K562 (cell line): ENCODE results near the gene CABS1. TPM values are rescaled to one million over a fixed set of nuclear protein-coding genes. Genes with fewer than 3 reads are reported as not detected.

Experiments used
- ATAC-seq: fragments of 200-7000 bp; cut with Tn5 transposase; 3 replicates; pipeline ENCODE4 v1.9.1; 2020; ENCODE audit warnings: moderate library complexity
- Bru-seq: library from RNA; stranded (reverse); fragments of 400-500 nt; gene quantifications from one replicate; lab custom pipeline; 2021; lab: Mats Ljungman, UMichigan
- BruChase-seq, 2 experiments: library from RNA; stranded (reverse); fragments of 400-500 nt; gene quantifications; one replicate each; lab custom pipeline; 2021; lab: Mats Ljungman, UMichigan
- BruUV-seq: library from RNA; stranded (reverse); fragments of 400-500 nt; replicated peaks from 2 replicates; lab custom pipeline; 2021; lab: Mats Ljungman, UMichigan
- CTCF ChIA-PET: fragments of 300-600 bp; formaldehyde crosslinking; extraction: SDS; loops from one replicate; lab custom pipeline; 2021; ENCODE audit warnings: low intra/inter-chr PET ratio; lab: Yijun Ruan, JAX
- POLR2A ChIA-PET: fragments of 300-600, 350-650 bp; sonication (Branson Sonifier 250); formaldehyde crosslinking; extraction: SDS; loops from one replicate; lab custom pipeline; 2021; ENCODE audit warnings: antibody characterized with exemption, inconsistent platforms; lab: Yijun Ruan, JAX
- DNase-seq, 4 experiments: peaks; one replicate each; pipeline versions ENCODE4 v3.0.0 to v3.0.0-alpha.2; 2011 to 2018; ENCODE audit warnings: low spot score in 3 of 4, mixed read lengths in 3 of 4; ENCODE audit errors: extremely low read depth in 1 of 4
- FAIRE-seq: peaks from 2 replicates; lab custom pipeline; 2011; peaks lifted over from hg19 to GRCh38; lab: Jason Lieb, UNC
- H2AFZ ChIP-seq: 2 replicates; pipeline ENCODE4 v1.6.0; 2011; ENCODE audit warnings: low read depth, low read length, control low read depth, inconsistent platforms
- H3K27ac ChIP-seq: fragments of 200-600 bp; 3 replicates; pipeline ENCODE4 v1.8.0; 2011; ENCODE audit warnings: low read depth, mild to moderate bottlenecking, control low read depth, inconsistent platforms, low read length, moderate library complexity, mixed read lengths; ENCODE audit errors: extremely low read depth
- H3K27me3 ChIP-seq, 2 experiments: fragments of 300-600 bp in 1 of 2; 2 replicates in 1 of 2; 3 replicates in 1 of 2; pipeline versions ENCODE4 v1.6.0 to v1.8.0; 2011; ENCODE audit warnings: inconsistent platforms in 2 of 2, low read length in 2 of 2, mild to moderate bottlenecking in 1 of 2, mixed read lengths in 1 of 2, moderate library complexity in 1 of 2; ENCODE audit not compliant: control insufficient read depth in 2 of 2, insufficient read depth in 2 of 2
- H3K36me3 ChIP-seq: fragments of 300-600 bp; 3 replicates; pipeline ENCODE4 v1.8.0; 2011; ENCODE audit warnings: mild to moderate bottlenecking, low read length, inconsistent platforms; ENCODE audit not compliant: control insufficient read depth, insufficient read depth
- H3K4me1 ChIP-seq, 2 experiments: fragments of 200-600 bp in 1 of 2; replicated peaks in 1 of 2; 2 replicates in 1 of 2; 3 replicates in 1 of 2; pipeline versions ENCODE4 v1.5.1 to v1.8.0; 2011; ENCODE audit warnings: inconsistent platforms in 2 of 2, low read length in 2 of 2, mild to moderate bottlenecking in 1 of 2, mixed read lengths in 1 of 2, moderate library complexity in 1 of 2; ENCODE audit not compliant: control insufficient read depth in 2 of 2, insufficient read depth in 2 of 2
- H3K4me2 ChIP-seq: 2 replicates; pipeline ENCODE4 v1.6.1; 2011; ENCODE audit warnings: low read length, control low read depth, inconsistent platforms, mixed read lengths; ENCODE audit not compliant: insufficient read depth
- H3K4me3 ChIP-seq: fragments of 200-600 bp; sonication (generic), shearing (Covaris generic); 2 replicates; pipeline ENCODE4 v1.5.1; 2016; ENCODE audit warnings: control low read depth, inconsistent platforms
- H3K79me2 ChIP-seq: fragments of 200-600 bp; 3 replicates; pipeline ENCODE4 v1.8.0; 2011; ENCODE audit warnings: low read length, inconsistent platforms; ENCODE audit not compliant: control insufficient read depth, insufficient read depth
- H3K9ac ChIP-seq, 2 experiments: 2 replicates each; pipeline versions ENCODE4 v1.6.0 to v1.6.1; 2011; ENCODE audit warnings: low read depth in 2 of 2, low read length in 2 of 2, control low read depth in 1 of 2, inconsistent platforms in 1 of 2, mild to moderate bottlenecking in 1 of 2, mixed read lengths in 1 of 2; ENCODE audit not compliant: insufficient read depth in 1 of 2
- H3K9me1 ChIP-seq: one replicate; pipeline ENCODE4 v1.6.0; 2011; ENCODE audit warnings: inconsistent platforms, mild to moderate bottlenecking, low read length, moderate library complexity; ENCODE audit not compliant: control insufficient read depth, insufficient read depth
- H3K9me3 ChIP-seq: replicated peaks from 2 replicates; pipeline ENCODE4 v1.5.1; 2011; ENCODE audit warnings: low read depth, low read length, inconsistent platforms; ENCODE audit not compliant: control insufficient read depth, insufficient read depth
- H4K20me1 ChIP-seq: replicated peaks from 2 replicates; pipeline ENCODE4 v1.6.1; 2011; ENCODE audit warnings: low read length, inconsistent platforms, mixed read lengths; ENCODE audit not compliant: control insufficient read depth, insufficient read depth
- CBX5 ChIP-seq: IDR thresholded peaks from 2 replicates; pipeline ENCODE4 v1.6.1; 2014; ENCODE audit warnings: low read depth, borderline replicate concordance
- JUN ChIP-seq, 2 experiments: sonication (generic) in 1 of 2; formaldehyde crosslinking in 1 of 2; IDR thresholded peaks; 2 replicates each; pipeline versions ENCODE4 v1.6.1 to v1.8.0; 2012 to 2022; ENCODE audit warnings: borderline replicate concordance in 2 of 2, mild to moderate bottlenecking in 2 of 2, improper control_type of control experiment in 1 of 2, low read depth in 1 of 2, low read length in 1 of 2, missing genetic modification reagents in 1 of 2
- MEF2A ChIP-seq: IDR thresholded peaks from 2 replicates; pipeline ENCODE4 v1.6.1; 2011; ENCODE audit warnings: low read depth, mild to moderate bottlenecking, low read length, moderate library complexity; ENCODE audit not compliant: control insufficient read depth
- NFE2L1 ChIP-seq: fragments of 450-650 bp; IDR thresholded peaks from 2 replicates; pipeline ENCODE4 v1.6.1; 2016; ENCODE audit warnings: missing genetic modification characterization, low read depth, mild to moderate bottlenecking, missing compliant biosample characterization, moderate library complexity, borderline replicate concordance
- PRPF4 ChIP-seq: fragments of 200-400 bp; formaldehyde crosslinking; IDR thresholded peaks from one replicate; pipeline ENCODE4 v1.6.1; 2017; ENCODE audit warnings: low read length, low read depth, mild to moderate bottlenecking; ENCODE audit not compliant: insufficient read depth, poor library complexity, severe bottlenecking
- TCF3 ChIP-seq: sonication (generic); formaldehyde crosslinking; IDR thresholded peaks from 2 replicates; pipeline ENCODE4 v1.4.0; 2020; ENCODE audit warnings: mild to moderate bottlenecking, missing genetic modification reagents
- YY1 ChIP-seq, 3 experiments: IDR thresholded peaks; 2 replicates each; pipeline ENCODE4 v1.6.1; 2011; ENCODE audit warnings: low read length in 2 of 3, mild to moderate bottlenecking in 2 of 3, moderate library complexity in 2 of 3, borderline replicate concordance in 1 of 3, control low read depth in 1 of 3, low read depth in 1 of 3; ENCODE audit not compliant: insufficient read depth in 3 of 3, insufficient replicate concordance in 2 of 3, control insufficient read depth in 1 of 3, insufficient read length in 1 of 3; ENCODE audit errors: extremely low read depth in 1 of 3
- ZBTB7A ChIP-seq: IDR thresholded peaks from 2 replicates; pipeline ENCODE4 v1.6.1; 2011; ENCODE audit warnings: low read depth, mild to moderate bottlenecking, low read length, moderate library complexity, borderline replicate concordance; ENCODE audit not compliant: control insufficient read depth
- ZNF780A ChIP-seq: fragments of 250-450 bp; sonication (Bioruptor Pico); IDR thresholded peaks from 2 replicates; pipeline ENCODE4 v1.5.0; 2021; ENCODE audit warnings: mild to moderate bottlenecking
- ZNF785 ChIP-seq: fragments of 250-450 bp; sonication (Bioruptor Pico); IDR thresholded peaks from 2 replicates; pipeline ENCODE4 v1.4.0; 2020; ENCODE audit warnings: mild to moderate bottlenecking
- WGBS: fragments of 100-300 bp; shearing (Covaris generic); methylation state at CpG from one replicate; pipeline ENCODE4 v1.1.6; 2016; ENCODE audit warnings: low coverage, mixed read lengths; ENCODE audit not compliant: insufficient coverage; ENCODE audit errors: missing lambda C conversion rate; 5-methylcytosine and 5-hydroxymethylcytosine counted together
- in situ Hi-C: fragments of 300-500 bp; cut with MboI; formaldehyde crosslinking; loops from 4 replicates; pipeline ENCODE4 v1.15.0; 2018; ENCODE audit warnings: inconsistent platforms, mixed read lengths
- intact Hi-C: fragments of 100-400 bp; cut with micrococcal nuclease; formaldehyde crosslinking; loops from 2 replicates; pipeline ENCODE4 v1.14.2; 2022
- long read RNA-seq, 3 experiments: library from polyadenylated mRNA in 2 of 3; library from RNA in 1 of 3; unstranded in 2 of 3; stranded (forward) in 1 of 3; transcript quantifications; one replicate each; pipeline ENCODE4 v2.0.0, GENCODE V29; 2019 to 2022
- polyA minus RNA-seq, 3 experiments: library from RNA; depleted of rRNA, polyadenylated mRNA; stranded (reverse); fragments of >200 nt; gene quantifications; 2 replicates each; pipeline ENCODE4 v1.2.3, GENCODE V29; 2011
- polyA plus RNA-seq, 8 experiments: library from polyadenylated mRNA; depleted of rRNA in 4 of 8; stranded (reverse) in 5 of 8; unstranded in 3 of 8; fragments of >200 nt; fragmentation: Nextera tagmentation in 2 of 8; fragmentation: Illumina TruSeq in 1 of 8; extraction: Ambion mirVana in 2 of 8; extraction: Trizol in 1 of 8; gene quantifications; 2 replicates each; pipeline versions ENCODE4 v1.2.1 to v1.2.3, GENCODE V29; 2011 to 2014; ENCODE audit warnings: inconsistent platforms in 1 of 8, missing spikeins in 1 of 8
- total RNA-seq, 7 experiments: library from RNA; depleted of rRNA in 6 of 7; stranded (reverse); fragments of >200 nt in 6 of 7; fragmentation: Illumina TruSeq in 2 of 7; extraction: Trizol in 2 of 7; gene quantifications; 2 replicates each; pipeline versions ENCODE4 v1.2.1 to v1.2.3, GENCODE V29; 2011 to 2021; ENCODE audit warnings: low replicate concordance in 1 of 7
- TF ChIP-seq, protein P1 (sequence below): fragments of 450-650 bp; IDR thresholded peaks from 2 replicates; pipeline ENCODE4 v1.7.1; 2018; ENCODE audit warnings: mild to moderate bottlenecking, low read depth; ENCODE audit not compliant: partially characterized antibody
- TF ChIP-seq, protein P2 (sequence below): sonication (generic); formaldehyde crosslinking; IDR thresholded peaks from 2 replicates; pipeline ENCODE4 v1.8.1; 2023; ENCODE audit warnings: mild to moderate bottlenecking, missing genetic modification reagents

CABS1 gene
- total RNA-seq (2011; cell fraction: chromatin; rRNA removed; ENCODE audit: low replicate concordance): not detected in 2 replicates
- not detected in 2 replicates for total RNA-seq (2011; cell fraction: nucleolus; rRNA removed)
- not detected in 2 replicates for total RNA-seq (2011; cell fraction: nucleoplasm; rRNA removed)
- total RNA-seq (2014; rRNA removed): not detected in 2 replicates
- not detected in 2 replicates for total RNA-seq (2014; rRNA removed; fragmentation: Illumina TruSeq; extraction: Trizol)
- not detected in 2 replicates for total RNA-seq (2015; rRNA removed; fragmentation: Illumina TruSeq; extraction: Trizol)
- not detected in 2 replicates for total RNA-seq (2021)
- not detected in 2 replicates for polyA plus RNA-seq (2011; rRNA removed)
- not detected in 2 replicates for polyA plus RNA-seq (2011; cell fraction: cytosol; rRNA removed)
- polyA plus RNA-seq (2011; cell fraction: nucleus; rRNA removed): not detected in 2 replicates
- polyA plus RNA-seq (2012): not detected in 2 replicates
- polyA plus RNA-seq (2014; fragmentation: Illumina TruSeq; extraction: Trizol): not detected in 2 replicates
- not detected for polyA plus RNA-seq (2014; fragmentation: Nextera tagmentation; extraction: Ambion mirVana)
- not detected in 2 replicates for polyA plus RNA-seq (2014; rRNA removed)
- polyA minus RNA-seq (2011; rRNA and poly(A)+ RNA removed): not detected in 2 replicates
- polyA minus RNA-seq (2011; cell fraction: cytosol; rRNA and poly(A)+ RNA removed): not detected in 2 replicates
- not detected in 2 replicates for polyA minus RNA-seq (2011; cell fraction: nucleus; rRNA and poly(A)+ RNA removed)
- Bru-seq, nascent RNA: not detected
- BruChase-seq, experiment 1, labeled RNA remaining after a 2-hour chase: not detected
- BruChase-seq, experiment 2, labeled RNA remaining after a 6-hour chase: not detected
- long read RNA-seq, experiment 1: 0 reads
- long read RNA-seq, experiment 2: 0 reads
- long read RNA-seq, experiment 3: 0 reads

DNA sequence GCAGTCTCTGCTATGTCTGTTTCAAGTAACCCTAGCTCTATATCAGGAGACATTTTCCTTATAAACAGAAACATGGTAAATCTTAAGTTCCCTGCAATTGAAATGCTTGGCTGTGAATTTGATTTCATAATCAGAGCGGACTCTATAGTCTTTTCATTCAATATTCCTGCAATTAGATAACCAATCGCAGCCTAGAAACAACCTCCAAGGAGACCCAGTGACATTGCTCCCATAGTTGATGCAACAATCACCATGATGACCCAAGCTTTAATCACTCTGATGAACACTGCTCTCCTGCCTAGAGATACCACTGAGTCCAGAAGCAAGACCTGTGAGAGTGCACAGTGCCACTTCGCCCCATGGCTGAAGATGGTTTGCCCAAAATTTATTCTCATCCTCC is at the start of gene CABS1:
CABS1 (plus strand) TSS at position 301 of the 400 bp plus-strand sequence; CDS start at position 360, 59 bp downstream.
- Histone ChIP-seq H3K27me3 (no peaks in the 10 kb centered on the region), H3K4me2 (no peak within 1 kb of the TSS), H3K9me1 (no peaks in the 10 kb centered on the region), H3K79me2 (no peaks in the 10 kb centered on the region), H4K20me1 (no peaks in the 10 kb centered on the region), H3K36me3 (no peaks in the 10 kb centered on the region), H3K9me3 (no peaks in the 10 kb centered on the region), H3K4me3 (no peak within 1 kb of the TSS), H3K4me1 (no peaks in the 10 kb centered on the region), H3K27ac (no peak within 1 kb of the TSS), H2AFZ (no peak within 1 kb of the TSS), H3K9ac (no peak within 1 kb of the TSS)
- ChIA-PET POLR2A (no interaction called here), CTCF (no interaction called here)
- BruUV-seq: no TSS peak
- 0% methylated on average over 3 of the region's 3 CpGs for WGBS
- no peak for DNase-seq
- no peak for FAIRE-seq
- in situ Hi-C loops (no loop called here), intact Hi-C loops (no loop called here)
- ATAC-seq: no peak
- TF ChIP-seq PRPF4: no peak
- TF ChIP-seq ZBTB7A: no peak
- TF ChIP-seq, protein P1, sequence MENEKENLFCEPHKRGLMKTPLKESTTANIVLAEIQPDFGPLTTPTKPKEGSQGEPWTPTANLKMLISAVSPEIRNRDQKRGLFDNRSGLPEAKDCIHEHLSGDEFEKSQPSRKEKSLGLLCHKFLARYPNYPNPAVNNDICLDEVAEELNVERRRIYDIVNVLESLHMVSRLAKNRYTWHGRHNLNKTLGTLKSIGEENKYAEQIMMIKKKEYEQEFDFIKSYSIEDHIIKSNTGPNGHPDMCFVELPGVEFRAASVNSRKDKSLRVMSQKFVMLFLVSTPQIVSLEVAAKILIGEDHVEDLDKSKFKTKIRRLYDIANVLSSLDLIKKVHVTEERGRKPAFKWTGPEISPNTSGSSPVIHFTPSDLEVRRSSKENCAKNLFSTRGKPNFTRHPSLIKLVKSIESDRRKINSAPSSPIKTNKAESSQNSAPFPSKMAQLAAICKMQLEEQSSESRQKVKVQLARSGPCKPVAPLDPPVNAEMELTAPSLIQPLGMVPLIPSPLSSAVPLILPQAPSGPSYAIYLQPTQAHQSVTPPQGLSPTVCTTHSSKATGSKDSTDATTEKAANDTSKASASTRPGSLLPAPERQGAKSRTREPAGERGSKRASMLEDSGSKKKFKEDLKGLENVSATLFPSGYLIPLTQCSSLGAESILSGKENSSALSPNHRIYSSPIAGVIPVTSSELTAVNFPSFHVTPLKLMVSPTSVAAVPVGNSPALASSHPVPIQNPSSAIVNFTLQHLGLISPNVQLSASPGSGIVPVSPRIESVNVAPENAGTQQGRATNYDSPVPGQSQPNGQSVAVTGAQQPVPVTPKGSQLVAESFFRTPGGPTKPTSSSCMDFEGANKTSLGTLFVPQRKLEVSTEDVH: no peak
- no peak for TF ChIP-seq YY1 (IDR thresholded peaks at IDR 0.05; ENCODE audit: borderline replicate concordance in 1 of 3, control insufficient read depth in 1 of 3, extremely low read depth in 1 of 3, insufficient read depth in 3 of 3, insufficient read length in 1 of 3, insufficient replicate concordance in 2 of 3, low read depth in 1 of 3, low read length in 2 of 3)
- TF ChIP-seq ZNF780A: no peak
- TF ChIP-seq JUN (IDR thresholded peaks at IDR 0.05; ENCODE audit: borderline replicate concordance, low read depth, low read length): no peak
- no peak for TF ChIP-seq JUN (CRISPR knock-in tag; IDR thresholded peaks at IDR 0.05; ENCODE audit: borderline replicate concordance)
- TF ChIP-seq CBX5: no peak
- TF ChIP-seq TCF3 (CRISPR knock-in tag): no peak
- TF ChIP-seq, protein P2, sequence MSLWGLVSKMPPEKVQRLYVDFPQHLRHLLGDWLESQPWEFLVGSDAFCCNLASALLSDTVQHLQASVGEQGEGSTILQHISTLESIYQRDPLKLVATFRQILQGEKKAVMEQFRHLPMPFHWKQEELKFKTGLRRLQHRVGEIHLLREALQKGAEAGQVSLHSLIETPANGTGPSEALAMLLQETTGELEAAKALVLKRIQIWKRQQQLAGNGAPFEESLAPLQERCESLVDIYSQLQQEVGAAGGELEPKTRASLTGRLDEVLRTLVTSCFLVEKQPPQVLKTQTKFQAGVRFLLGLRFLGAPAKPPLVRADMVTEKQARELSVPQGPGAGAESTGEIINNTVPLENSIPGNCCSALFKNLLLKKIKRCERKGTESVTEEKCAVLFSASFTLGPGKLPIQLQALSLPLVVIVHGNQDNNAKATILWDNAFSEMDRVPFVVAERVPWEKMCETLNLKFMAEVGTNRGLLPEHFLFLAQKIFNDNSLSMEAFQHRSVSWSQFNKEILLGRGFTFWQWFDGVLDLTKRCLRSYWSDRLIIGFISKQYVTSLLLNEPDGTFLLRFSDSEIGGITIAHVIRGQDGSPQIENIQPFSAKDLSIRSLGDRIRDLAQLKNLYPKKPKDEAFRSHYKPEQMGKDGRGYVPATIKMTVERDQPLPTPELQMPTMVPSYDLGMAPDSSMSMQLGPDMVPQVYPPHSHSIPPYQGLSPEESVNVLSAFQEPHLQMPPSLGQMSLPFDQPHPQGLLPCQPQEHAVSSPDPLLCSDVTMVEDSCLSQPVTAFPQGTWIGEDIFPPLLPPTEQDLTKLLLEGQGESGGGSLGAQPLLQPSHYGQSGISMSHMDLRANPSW: no peak
- no peak for TF ChIP-seq MEF2A
- TF ChIP-seq ZNF785: no peak
- no peak for TF ChIP-seq NFE2L1 (tag)
